Fibroblast of villous mesenchyme (primary cell): ENCODE data around the gene ELOF1. TPM values are rescaled to one million over a fixed set of nuclear protein-coding genes. Genes with fewer than 3 reads are reported as not detected.
"Not testable (repeated sequence)": the region's sequence is repeated elsewhere in the genome, so short reads cannot be mapped to it uniquely, and the experiment has no call there.

Experiments
- DNase-seq: peaks from one replicate; pipeline ENCODE4 v3.0.0-alpha.2; 2010; ENCODE audit warnings: low read depth
- H3K4me3 ChIP-seq: 2 replicates; pipeline ENCODE4 v1.5.1; 2011; ENCODE audit warnings: low read depth, mild to moderate bottlenecking, low read length
- CTCF ChIP-seq: IDR thresholded peaks from 2 replicates; pipeline ENCODE4 v1.5.1; 2012; ENCODE audit warnings: low read depth, mild to moderate bottlenecking, low read length; ENCODE audit not compliant: insufficient read depth
- total RNA-seq: library from RNA; depleted of rRNA; stranded (reverse); fragments of >200 nt; gene quantifications from 2 replicates; pipeline ENCODE4 v1.2.3, GENCODE V29; 2012

The ELOF1 gene
- 31.1 and 36.7 TPM in 2 replicates for total RNA-seq

DNA sequence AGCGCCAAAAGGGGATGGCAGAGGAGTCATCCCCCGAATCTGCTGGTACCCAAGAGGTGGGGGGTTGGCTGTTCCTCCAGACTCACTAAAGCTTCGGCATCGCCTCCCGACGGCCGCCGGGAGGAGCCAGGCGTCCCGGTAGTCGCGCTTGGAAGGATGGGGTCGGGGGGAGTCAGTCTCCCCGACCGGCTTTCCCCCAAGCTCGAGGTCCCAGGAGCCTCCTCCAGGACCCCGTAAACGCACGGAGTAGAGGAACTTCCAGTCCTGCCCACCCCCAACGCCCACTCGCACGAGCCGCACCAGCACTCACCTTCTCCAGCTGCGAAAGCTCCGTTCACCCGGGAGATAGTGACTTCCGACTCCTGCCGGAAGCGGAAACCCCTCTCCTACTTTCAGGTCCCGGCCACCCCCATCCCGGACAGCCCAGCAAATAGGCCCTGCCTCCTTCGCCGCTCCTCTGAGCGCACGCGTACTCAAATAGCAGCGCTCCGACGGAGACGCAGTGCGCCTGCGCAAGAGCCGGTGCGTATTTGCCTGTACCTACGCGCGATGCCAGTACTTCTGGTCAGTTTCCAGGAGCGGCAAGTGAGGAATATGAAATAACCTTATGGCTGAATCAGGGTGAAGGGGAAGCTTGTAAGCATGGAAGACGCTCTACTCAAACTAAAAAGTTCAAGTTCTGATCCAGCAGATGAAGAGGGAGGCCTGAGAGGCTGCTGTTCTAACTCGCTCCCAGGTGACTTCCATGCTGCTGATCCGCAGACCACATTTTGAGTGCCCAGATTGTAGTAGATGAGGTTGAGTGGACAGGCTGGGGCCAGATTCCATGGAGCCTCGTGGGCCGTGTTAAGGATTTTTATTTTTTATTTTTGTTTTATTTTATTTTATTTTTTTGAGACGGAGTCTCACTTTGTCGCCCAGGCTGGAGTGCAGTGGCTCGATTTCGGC, at the start of gene ELOF1:
Gene ELOF1 (minus strand): TSS at position 350 of the 948 bp plus-strand sequence. CDS start 4,883 bp downstream, outside the sequence.
- H3K4me3 ChIP-seq, result peak within 1 kb of the TSS; percentile 85
- TF ChIP-seq CTCF, result peak; percentile 39
- DNase-seq, result peak; percentile 98

GRCh38 chr19:11606484-11606883, 47.5 kb upstream of the ELOF1 start:
- no peak overlapping the region for H3K4me3 ChIP-seq
- DNase-seq, result no peak
- no peak for TF ChIP-seq CTCF

GRCh38 chr19:11599704-11600103, 40.7 kb upstream of the ELOF1 start:
- not testable (repeated sequence) for DNase-seq, H3K4me3 ChIP-seq

- no peak for TF ChIP-seq CTCF
- DNase-seq, result no peak
- no peak overlapping the region for H3K4me3 ChIP-seq
These were observed 39.7 kb upstream of the ELOF1 start for GRCh38 chr19:11598746-11599145.

GRCh38 chr19:11598103-11598483, 39.1 kb upstream of the ELOF1 start:
- peak overlapping the region; percentile 95 for H3K4me3 ChIP-seq
- TF ChIP-seq CTCF, result no peak
- no peak for DNase-seq

- peak; percentile 13 for TF ChIP-seq CTCF
- peak within 1 kb of the TSS; percentile 95 for H3K4me3 ChIP-seq
- peak; percentile 99 for DNase-seq
These were observed 38.4 kb upstream of the ELOF1 start, which contains the start of gene ZNF627 for GRCh38 chr19:11597202-11598102. ZNF627 (plus strand) TSS chr19:11597483; CDS start chr19:11597628, 145 bp downstream.

DNA sequence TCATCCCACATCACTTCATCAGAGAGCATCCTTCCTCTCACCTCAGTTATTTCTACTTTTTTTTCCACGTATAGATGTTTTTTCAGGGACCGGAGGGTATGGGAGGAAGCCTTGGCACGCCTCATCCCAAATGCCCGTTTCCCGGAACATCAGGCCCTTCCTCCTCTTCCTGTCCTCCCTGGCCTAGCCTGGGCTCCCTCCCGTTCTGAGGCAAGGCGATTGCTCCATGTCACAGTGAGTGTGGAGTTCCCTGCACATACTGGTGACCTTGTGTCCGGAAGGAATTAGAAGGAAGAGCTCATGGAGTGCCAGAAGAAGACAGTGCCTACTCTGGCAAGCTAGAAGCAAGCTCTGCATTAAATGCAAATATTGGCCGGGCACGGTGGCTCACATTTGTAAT, 37.1 kb upstream of the ELOF1 start:
- no peak overlapping the region for H3K4me3 ChIP-seq
- no peak for DNase-seq
- no peak for TF ChIP-seq CTCF
